Renal cortex interstitium (tissue), 11 donors: ENCODE results near the gene TTLL1. TPM values are rescaled to one million over a fixed set of nuclear protein-coding genes. Genes with fewer than 3 reads are reported as not detected.

Source experiments
- DNase-seq, 11 donors: peaks; one replicate each; pipeline ENCODE4 v3.0.0-alpha.2; 2013; ENCODE audit warnings: low read depth in 9 of 11, low spot score in 4 of 11; ENCODE audit errors: extremely low read depth in 1 of 11
- polyA plus RNA-seq, 3 donors: library from polyadenylated mRNA; unstranded; fragments of 120-200 nt; gene quantifications; one replicate each; pipeline ENCODE4 v1.2.1, GENCODE V29; 2013; ENCODE audit not compliant: insufficient read length in 3 of 3

TTLL1 gene
- polyA plus RNA-seq, 3 donors = 16.3 to 20.6 (median 19.3) TPM

- peak in 4 of 11 donors; percentile 49 to 78 (median 73) for DNase-seq
Measured at GRCh38 chr22:43090130-43090789, 1.1 kb upstream of the TTLL1 start.

DNA sequence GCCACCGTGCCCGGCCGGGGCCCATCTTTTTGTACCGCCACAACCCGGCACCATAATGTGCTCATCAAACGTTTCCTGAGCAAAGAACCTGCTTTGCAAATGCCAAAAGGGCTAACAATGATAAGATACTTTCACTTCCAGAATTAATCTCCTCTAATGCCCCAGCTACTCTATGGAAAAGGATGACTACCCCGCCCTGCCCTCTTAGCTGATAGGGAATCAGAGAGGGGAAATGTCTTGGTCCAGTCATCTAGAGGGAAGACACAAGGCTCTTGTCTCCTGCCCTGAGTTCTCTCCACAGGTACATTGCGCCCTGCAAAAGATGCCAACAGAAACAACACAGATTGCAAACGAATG lies 586 bp downstream of the TTLL1 start:
- no peak for DNase-seq

DNA sequence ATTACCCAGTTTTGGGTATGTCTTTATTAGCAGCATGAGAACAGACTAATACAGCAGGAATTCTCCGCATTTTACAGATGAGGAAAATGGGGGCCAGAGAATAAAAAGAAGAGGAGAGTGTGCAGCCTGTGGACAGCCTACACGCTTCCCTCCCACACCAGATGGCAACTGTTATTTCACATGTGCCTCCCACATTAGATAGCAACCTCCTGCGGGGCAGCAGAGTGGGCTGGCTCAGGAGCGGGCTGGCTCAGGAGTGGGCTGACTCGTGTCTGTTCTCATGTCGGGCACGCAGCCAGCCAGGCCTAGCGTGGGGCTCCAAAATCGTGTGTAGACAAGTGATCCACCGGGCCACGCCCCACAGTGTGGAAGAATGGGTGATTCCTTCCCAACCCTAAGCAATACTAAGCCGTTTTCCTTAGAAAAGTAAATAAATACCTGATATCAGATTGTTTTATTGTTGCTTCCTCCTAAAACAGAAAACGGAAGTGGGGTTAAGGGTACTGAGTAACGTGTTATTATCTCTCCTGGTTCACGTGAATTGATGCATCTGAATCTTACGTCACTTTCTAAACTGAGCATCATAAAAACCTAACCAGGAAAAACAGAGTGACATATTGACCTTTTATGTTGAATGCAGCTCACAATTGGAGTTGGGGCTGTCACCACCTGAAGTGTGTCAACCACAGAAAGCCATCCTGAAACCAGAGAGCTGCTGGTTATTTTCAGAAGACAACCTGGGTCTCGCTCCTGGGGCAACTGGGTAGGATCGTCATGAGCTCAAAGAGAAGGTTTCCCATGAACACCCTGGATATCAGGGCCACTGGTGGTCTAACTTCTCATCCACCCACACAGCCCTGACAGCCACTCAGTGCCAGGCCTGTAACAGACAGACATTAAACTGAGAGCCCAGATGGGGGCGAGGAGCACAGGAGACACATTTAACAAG lies 3.3 kb downstream of the TTLL1 start:
- no peak for DNase-seq

GRCh38 chr22:43081968-43082367 lies 7.2 kb downstream of the TTLL1 start:
- DNase-seq = no peak

DNA sequence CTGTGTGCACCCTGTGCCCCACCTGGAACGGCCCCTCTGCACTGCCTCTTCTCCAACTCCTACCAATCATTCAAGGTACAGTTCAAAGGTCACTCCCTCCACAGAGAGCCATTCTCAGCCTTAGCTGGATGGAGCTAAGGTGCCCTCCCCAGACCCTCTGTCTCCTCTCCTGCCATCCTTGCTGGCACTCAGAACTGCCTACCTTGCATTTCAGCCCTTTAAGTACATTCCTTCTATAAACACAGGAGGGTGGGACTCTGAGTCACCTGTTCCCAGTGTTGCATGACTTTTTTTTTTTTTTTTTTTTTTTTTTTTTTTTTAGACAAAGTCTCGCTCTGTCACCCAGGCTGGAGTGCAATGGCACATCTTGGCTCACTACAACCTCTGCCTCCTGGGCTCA lies 8.6 kb downstream of the TTLL1 start:
- DNase-seq = peak in 1 of 11 donors; percentile 20

GRCh38 chr22:43079742-43080141 lies 9.4 kb downstream of the TTLL1 start:
- DNase-seq = no peak

- DNase-seq = no peak
Measured at GRCh38 chr22:43078522-43078921, 10.7 kb downstream of the TTLL1 start.

DNA sequence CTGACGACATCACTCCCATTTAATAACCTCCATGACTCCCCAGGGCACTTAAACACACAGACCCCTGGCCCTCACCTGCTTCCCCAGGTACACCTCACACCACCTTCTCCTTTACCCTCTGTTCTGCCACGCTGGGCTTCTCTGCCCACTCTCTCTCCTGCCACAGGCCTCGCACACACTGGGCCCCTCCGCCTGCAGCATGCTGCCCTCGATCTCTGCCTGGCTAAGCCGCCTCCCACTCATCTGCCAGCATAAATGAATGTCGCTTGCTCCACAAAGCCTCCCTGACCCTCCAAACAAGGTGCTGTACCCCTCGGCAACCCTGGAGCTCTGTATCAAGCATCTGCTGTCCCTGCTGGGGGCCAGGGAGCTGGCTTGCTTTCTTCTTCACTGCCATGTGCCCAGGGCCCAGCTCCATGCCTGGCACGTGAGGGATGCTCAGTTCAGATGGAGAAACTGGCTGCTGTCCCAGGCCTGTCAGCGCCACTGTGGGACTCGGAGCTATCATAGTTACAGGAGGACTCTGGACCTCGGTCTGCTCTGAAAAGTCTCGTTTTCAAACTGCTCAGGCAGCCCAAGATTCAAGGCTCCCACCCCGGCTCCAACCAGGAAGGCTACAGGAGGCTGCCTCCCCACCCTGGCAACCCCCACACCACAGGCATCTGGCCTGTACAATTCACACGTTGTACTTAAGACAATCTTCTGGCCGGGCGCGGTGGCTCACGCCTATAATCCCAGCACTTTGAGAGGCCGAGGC lies 11.9 kb downstream of the TTLL1 start:
- no peak for DNase-seq

- DNase-seq = no peak
Measured at GRCh38 chr22:43066844-43067385, 22.3 kb downstream of the TTLL1 start.

GRCh38 chr22:43066134-43066533 lies 23.1 kb downstream of the TTLL1 start:
- no peak for DNase-seq

DNA sequence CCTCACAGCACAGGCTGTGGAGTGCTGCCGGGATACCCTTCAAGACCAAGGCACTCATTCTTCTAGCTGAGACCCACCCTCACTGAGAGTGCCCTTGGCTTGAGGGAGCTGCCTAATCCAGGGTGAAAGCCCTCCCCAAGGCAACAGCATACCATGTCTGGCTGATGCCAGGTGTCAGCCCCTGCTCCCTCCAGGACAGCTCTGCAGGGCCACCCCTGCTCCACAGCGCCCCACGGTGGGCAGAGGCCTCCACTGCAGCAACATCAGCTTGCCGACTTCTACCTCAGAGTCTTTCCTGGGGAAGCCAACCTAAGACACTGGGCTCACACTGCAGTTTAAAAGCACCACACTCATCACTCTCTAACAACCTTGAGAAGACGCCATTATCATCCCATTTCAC lies 29.0 kb downstream of the TTLL1 start:
- DNase-seq = no peak

- DNase-seq = no peak
Measured at GRCh38 chr22:43057641-43058040, 31.6 kb downstream of the TTLL1 start.

- DNase-seq = no peak
Measured at GRCh38 chr22:43053176-43053575, 36.0 kb downstream of the TTLL1 start.

- DNase-seq = no peak
Measured at GRCh38 chr22:43050995-43051394, 38.2 kb downstream of the TTLL1 start.

DNA sequence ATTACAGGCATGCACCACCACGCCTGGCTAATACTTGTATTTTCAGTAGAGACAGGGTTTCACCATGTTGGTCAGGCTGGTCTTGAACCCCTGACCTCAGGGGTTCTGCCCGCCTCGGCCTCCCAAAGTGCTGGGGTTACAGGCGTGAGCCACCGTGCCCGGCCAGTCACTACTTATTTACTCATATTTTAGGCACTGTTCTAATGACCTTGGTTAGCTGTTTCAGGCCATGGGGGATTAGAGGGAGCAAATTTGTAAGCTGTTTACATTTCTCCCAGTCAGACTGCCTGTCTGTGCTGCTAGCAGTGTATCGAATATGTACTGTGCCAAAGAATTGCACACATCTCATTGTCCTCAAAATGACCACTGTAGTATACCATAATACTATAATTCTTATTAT lies 41.6 kb downstream of the TTLL1 start:
- no peak for DNase-seq

- DNase-seq = no peak
Measured at GRCh38 chr22:43044290-43044712, 44.9 kb downstream of the TTLL1 start.

GRCh38 chr22:43042101-43042780 lies 47.0 kb downstream of the TTLL1 start:
- DNase-seq = no peak

DNA sequence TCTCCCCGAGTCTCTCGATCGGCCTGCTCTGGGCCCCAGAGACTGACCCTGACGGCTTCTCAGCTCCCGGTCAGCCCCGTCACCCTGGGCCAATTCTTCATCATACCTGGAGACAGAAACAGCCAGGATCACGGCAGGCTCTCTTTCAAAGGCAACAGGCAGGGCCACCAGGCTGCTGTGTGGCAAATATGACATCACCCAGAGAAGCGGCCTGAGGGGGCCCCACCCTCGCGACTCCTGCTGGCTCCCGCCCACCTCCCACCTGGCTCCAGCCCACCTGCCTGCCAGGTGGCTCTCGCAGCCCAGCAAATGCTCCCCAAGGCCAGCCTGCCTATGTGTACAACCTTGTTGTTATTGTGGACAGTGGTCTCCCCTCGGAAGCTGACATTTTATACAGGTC lies 49.4 kb downstream of the TTLL1 start:
- DNase-seq = no peak

GRCh38 chr22:43038325-43038724 lies 50.9 kb downstream of the TTLL1 start:
- DNase-seq = no peak
